Measurements from ENCODE around the gene RAB17.

GRCh38 chr2:237574894-237575868, 15.4 kb downstream of the RAB17 start:
- no peak for TF ChIP-seq POLR2AphosphoS5 (IDR thresholded peaks at IDR 0.05; ENCODE audit: low read depth, low read length)
- TF ChIP-seq SIN3A (IDR thresholded peaks at IDR 0.05; ENCODE audit: borderline replicate concordance, insufficient read depth, low read length): no peak
- TF ChIP-seq FOXP2 (optimal IDR thresholded peaks at IDR 0.05; ENCODE audit: borderline replicate concordance, extremely low read depth, extremely low read length, insufficient read depth): no peak
